CMK (cell line): Measurements from ENCODE around the gene FBRSL1.
"Not testable (repeated sequence)": the region's sequence is repeated elsewhere in the genome, so short reads cannot be mapped to it uniquely, and the experiment has no call there.

ENCODE experiments used
- DNase-seq: peaks from one replicate; pipeline ENCODE4 v3.0.0-alpha.2; 2010; ENCODE audit warnings: low read depth

FBRSL1 gene

DNA sequence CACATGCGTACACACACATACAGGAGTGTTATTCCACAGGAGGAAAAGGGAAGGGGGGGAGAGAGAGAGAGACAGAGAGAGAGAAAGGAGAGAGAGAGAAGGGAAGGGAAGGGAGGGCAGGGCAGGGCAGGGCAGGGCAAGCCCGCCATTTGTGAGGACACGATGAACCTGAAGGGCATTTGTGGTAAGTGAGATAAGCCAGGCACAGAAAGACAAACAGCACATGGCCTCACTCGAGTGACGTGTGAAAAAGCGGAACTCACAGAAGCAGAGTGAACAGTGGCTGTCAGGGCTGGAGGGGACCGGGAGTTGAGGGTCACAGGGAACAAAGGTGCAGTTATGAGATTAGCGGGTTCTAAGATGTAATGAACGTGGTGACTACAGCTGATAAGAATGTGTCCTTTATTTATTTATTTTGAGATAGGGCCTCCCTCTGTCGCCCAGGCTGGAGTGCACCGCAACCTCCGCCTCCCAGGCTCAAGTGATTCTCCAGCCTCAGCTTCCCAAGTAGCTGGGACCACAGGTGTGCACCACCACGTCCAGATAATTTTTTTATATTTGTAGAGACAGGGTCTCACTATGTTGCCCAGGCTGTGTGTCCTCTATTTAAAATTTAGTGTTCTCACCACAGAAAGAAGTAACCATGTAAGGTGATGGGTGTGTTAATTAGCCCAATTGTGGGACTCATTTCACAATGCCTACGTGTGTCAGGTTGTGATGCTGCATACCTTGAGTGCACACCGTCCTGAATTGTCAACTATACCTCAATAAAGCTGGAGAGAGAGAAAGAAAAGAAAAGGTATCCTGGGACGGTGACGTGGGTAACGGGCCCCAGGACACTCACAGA is 18.7 kb upstream of the FBRSL1 start:
- DNase-seq, result peak; percentile 99

GRCh38 chr12:132471858-132472255 is 18.1 kb upstream of the FBRSL1 start:
- no peak for DNase-seq

DNA sequence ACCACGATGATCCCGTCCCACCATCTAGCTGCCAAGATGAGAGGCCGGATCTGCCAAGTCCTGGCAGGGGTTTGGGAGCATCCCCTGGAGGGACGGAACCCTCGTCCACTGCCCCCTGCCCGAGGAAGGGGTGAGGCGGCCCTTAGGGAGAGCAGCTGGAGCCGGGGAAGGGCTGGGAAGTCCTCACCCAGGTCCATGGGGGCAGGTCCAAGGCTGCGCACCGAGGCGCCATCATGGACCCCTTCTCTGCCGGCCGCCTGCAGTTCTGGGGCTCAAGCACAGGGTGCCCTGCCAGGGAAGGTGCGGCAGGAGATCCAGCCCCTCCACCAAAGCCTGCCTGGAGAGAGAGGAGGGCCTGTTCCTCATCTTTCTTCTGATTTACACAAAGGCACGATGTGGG is 17.6 kb upstream of the FBRSL1 start:
- DNase-seq, result no peak

DNA sequence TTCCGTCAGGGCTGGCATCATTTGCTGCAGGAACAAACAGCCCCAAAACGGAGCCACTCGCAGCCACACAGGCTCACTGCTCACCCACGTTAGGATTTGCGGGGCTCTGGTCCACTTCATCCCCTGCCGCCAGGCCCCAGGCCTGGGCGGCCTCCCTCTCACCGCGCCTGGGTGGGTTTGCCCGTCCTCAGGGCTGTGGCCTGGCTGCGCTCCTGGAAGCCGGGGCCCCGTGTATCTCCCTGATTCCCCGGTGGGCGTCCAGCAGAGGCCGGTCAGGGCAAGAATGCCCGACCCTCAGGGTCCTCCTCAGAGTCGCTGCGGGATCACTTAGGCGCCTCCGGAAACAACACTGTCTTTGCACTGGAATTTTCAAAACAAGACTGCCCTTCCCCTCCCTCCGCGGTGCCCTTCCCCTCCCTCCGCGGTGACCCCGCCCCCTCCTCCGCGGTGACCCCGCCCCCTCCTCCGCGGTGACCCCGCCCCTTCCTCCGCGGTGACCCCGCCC is 15.7 kb upstream of the FBRSL1 start:
- DNase-seq, result no peak

GRCh38 chr12:132474799-132475303 is 15.1 kb upstream of the FBRSL1 start:
- DNase-seq, result not testable (repeated sequence)

GRCh38 chr12:132475304-132476037 is 14.5 kb upstream of the FBRSL1 start:
- DNase-seq, result peak; percentile 90

DNA sequence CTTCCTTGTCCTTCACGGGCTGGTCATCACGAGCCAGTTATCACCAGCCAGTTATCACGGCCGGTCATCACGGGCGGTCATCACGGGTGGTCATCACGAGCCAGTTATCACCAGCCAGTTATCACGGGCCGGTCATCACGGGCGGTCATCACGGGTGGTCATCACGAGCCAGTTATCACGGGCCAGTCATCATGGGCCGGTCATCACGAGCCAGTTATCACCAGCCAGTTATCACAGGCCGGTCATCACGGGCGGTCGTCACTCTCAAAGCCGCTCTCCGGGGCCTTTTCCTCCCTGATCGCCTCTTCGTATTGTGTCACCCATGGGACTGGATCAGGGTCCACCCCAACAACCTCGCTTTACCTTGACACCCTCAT is 13.9 kb upstream of the FBRSL1 start:
- DNase-seq, result no peak

GRCh38 chr12:132476421-132476820 is 13.5 kb upstream of the FBRSL1 start:
- no peak for DNase-seq

DNA sequence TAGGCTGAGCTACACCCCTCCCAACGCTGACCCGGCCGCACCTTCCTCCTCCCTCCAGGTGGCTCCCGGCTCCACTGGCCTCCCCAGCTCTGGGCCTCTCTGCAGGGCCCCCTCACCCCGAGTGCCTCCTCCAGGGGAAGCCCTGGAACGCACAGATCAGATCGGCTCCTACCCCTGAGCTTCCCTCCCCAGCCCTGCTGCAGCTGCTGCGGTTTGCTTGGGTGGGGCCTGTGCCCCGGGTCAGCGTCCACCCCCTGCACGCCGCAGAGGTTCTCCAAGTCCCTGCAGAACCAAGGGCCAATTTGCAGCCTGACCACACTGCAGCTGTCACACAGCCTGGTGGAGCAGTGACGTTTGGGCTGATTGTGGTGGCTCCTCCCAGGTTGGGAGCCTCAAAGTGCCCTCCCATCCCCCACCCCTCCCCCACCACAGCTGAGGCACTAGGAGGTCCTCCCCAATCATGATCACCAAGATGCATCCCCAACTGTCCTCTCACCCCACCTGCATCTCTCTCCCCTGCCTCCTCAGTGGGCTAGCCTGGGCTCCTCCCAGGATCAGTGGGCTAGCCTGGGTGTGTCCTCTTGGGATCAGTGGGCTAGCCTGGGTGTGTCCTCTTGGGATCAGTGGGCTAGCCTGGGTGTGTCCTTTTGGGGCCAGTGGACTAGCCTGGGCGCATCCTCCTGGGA is 12.8 kb upstream of the FBRSL1 start:
- peak; percentile 93 for DNase-seq

GRCh38 chr12:132477703-132478432 is 12.1 kb upstream of the FBRSL1 start:
- DNase-seq, result no peak

DNA sequence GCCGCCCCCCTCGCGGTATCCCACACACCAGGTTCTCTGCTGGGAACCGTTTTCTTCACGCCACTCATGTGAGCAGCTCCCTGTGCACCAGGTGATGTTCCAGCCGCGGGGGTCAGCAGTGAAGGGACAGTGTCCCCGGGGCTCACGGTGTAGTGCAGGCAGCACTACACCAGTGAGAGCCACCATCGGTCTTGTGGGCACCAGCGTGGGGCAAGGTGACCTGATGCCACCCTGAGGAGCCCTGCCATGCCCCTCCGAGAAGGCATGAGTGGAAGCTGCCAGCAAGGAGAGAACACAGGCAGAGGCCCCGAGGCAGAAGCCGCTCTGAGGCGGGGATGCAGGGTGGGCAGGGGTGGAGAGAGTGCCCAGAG is 11.5 kb upstream of the FBRSL1 start:
- no peak for DNase-seq

DNA sequence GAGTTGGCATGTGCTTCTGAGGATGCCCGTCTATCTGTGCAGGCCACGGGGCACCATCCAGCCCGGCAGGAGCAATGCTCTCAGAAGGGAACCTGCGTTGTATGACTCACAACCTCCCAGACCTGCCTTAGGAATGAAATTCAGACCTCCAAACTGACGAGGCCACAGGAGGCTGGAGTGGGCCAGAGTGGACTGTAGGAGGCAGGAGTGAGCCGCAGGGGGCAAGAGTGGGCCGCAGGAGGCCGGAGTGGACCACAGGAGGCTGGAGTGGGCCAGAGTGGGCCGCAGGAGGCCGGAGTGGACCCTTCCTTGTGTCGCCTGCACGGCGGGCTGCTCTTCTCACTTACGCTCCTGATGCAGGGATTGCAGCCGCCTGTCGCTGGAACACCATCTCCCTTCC is 11.1 kb upstream of the FBRSL1 start:
- no peak for DNase-seq

DNA sequence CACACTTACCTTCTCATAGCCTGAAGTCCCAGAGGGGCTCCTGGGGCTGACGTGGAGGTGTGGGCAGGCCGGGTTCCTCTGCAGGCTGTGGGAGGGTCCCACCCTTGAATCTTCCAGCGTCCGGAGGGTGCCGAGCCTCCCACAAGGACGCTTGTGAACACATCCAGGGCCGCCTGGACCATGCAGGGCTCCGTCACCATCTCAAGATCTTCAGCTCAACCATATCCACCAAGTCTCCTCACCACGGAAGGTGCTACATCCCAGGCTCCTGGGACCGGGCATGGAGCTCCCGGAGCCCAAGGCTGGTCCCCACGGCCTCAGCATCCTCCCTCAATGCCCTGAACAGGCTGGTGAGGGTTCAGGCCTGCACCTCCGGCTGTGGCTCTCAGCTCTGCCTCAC is 10.7 kb upstream of the FBRSL1 start:
- no peak for DNase-seq

DNA sequence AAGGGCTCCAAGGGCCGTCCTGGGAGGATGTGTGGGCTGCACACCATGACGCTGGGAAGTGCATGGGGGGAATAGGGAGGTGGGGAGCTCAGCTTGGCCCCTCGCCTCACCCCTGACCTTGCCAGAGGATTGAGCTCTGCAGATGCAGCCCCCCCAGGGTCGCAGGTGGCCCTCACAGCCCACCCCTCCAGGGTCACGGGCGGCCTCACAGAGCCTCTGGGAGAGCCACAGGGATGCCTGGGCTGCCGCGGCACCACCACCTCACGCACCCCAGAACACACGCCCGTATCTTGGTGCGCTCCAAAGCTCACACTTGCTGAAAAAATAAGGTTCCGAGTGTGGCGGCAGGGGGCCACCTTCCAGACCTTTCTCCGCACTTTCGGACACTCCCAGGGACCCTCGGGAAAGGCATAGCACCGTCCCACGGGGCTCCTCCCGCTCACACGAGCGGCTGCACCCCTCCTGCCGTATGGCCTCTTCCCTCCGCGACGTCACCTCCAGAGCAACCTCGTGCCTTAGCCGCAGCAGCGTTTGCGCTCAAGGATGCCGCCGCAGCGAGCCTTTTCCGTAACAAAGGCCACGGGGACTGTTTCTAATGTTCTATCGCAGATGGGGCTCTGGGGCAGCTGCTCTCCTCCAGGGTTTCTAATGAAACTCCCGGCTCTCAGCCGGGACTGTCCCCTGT is 9.9 kb upstream of the FBRSL1 start:
- no peak for DNase-seq

GRCh38 chr12:132480623-132481132 is 9.3 kb upstream of the FBRSL1 start:
- no peak for DNase-seq

DNA sequence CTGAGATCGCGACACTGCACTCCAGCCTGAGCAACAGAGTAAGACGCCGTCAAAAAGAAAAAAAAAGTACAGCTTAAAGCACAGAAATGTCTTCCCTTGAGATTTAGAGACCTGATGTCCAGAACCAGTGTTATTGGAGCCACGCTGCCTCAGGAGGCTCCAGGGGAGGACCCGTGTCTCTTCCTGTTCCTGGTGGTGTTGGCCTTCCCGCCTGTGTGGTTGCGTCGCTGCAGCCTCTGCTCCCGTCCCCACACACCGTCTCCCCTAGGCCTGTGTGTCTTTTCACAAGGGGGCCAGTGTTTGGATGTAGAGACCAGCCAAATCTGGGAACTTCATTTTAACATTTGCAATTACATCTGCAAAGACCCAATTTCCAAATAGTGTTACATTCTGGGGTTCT is 8.6 kb upstream of the FBRSL1 start:
- DNase-seq, result no peak

- DNase-seq, result no peak
Observed at GRCh38 chr12:132481771-132482745, 7.9 kb upstream of the FBRSL1 start.

GRCh38 chr12:132482771-132483170 is 7.2 kb upstream of the FBRSL1 start:
- DNase-seq, result no peak

DNA sequence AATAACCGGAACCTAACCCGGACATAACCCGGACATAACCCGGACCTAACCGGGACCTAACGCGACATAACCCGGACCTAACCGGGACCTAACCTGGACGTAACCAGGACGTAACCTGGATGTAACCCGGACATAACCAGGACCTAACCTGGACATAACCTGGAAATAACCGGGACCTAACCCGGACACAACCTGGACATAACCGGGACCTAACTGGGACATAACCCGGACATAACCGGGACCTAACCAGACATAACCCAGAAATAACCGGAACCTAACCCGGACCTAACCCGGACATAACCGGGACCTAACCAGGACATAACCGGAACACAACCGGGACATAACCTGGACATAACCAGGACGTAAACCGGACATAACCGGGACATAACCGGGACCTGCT is 6.7 kb upstream of the FBRSL1 start:
- DNase-seq, result no peak

GRCh38 chr12:132483612-132484011 is 6.3 kb upstream of the FBRSL1 start:
- no peak for DNase-seq
